GM18519 (cell line): Measurements from ENCODE around the gene CIAO2B.
"Not testable (repeated sequence)": the region's sequence is repeated elsewhere in the genome, so short reads cannot be mapped to it uniquely, and the experiment has no call there.

Source experiments
- ATAC-seq: cut with Tn5 transposase; IDR thresholded peaks from one replicate; pipeline ENCODE4 v1.9.1; 2021; ENCODE audit warnings: mild to moderate bottlenecking, moderate library complexity; ENCODE audit not compliant: unreplicated experiment, low FRiP score

Gene CIAO2B

DNA sequence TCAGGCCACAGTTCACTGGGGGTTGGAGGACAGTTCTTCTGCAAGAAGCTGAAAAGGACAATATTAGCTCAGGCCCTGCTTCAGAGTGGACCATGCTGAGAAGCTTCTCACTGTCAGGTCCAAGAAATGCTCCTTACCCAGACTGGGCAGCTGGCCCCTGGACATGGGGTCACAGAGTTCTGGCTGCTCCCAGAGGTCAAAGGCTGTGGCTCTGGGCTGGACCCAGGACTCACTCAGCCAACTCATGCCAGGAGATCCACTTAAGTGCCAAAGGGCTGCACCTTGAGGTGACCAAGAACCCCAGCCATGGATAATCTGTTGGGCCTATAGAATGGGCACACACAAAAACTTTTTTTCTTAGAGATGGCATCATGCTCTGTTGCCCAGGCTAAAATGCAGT, 5.2 kb upstream of the CIAO2B start:
- ATAC-seq = no peak

DNA sequence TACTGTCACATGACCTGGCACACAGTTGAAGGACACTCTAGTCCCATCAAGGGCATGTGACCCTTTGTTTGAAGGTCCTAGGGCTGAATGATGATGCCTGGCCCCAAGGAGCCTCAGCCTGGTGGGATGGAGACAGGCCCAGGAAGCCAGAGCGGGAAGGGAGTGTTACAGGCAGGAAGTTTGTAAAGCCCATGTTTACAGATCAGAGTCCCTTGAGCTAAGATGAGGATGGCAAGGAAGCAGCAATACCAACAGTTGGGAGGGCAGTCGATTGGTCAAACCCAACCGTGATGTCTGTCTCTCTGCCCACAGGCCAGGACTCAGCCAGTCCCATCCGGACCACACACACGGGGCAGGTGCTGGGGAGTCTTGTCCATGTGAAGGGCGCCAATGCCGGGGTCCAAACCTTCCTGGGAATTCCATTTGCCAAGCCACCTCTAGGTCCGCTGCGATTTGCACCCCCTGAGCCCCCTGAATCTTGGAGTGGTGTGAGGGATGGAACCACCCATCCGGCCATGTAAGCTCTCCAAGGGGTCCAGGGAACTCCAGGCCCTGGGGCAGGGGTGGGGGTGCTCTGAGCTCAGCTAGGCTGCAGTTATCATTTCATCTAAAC, 3.6 kb upstream of the CIAO2B start:
- no peak for ATAC-seq

DNA sequence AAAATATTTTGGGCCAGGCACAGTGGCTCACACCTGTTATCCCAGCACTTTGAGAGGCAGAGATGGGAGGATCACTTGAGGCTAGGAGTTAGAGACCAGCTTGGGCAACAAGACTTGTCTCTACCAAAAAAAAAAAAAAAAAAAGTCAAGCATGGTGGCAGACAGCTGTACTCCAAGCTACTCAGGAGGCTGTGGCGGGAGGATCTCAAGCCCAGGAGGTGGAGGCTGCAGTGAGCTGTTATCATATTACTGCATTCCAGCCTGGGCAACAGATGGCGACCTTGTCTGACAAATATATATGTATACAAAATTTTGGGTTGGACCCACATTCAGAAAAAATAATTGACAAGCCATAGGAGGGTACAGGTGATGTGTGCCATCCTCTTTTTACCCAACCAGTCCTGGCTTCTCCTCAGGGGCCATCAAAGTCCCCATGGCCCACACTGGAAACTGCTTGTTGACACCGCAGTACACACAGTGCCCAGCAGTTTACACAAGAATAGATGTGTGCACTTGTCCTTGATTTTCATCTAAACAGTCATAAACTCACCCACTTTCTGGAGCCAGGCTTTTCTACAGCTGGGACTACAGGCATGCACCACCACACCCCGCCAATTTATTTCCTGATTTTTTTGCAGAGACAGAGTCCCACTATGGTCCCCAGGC, 2.8 kb upstream of the CIAO2B start:
- ATAC-seq = no peak

DNA sequence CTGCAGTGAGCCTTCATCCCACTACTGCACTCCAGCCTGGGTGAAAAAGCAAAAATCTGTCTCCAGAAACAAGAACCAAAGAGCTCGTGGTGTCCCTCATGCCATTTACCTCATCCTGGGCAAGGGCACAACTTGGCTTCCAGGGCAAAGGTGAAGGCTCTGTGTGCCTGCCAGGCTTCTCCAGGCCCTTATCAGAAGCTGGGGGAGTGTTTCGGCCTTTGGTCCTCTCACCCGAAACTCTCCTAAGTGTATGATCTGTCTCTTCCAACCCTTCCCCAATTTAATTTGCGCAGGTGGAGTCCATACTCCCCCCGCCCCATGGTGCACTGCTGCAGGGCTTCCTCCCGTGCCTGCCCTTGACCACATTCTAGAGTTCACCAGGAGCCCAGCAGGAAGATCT, 2.3 kb upstream of the CIAO2B start:
- ATAC-seq = no peak

DNA sequence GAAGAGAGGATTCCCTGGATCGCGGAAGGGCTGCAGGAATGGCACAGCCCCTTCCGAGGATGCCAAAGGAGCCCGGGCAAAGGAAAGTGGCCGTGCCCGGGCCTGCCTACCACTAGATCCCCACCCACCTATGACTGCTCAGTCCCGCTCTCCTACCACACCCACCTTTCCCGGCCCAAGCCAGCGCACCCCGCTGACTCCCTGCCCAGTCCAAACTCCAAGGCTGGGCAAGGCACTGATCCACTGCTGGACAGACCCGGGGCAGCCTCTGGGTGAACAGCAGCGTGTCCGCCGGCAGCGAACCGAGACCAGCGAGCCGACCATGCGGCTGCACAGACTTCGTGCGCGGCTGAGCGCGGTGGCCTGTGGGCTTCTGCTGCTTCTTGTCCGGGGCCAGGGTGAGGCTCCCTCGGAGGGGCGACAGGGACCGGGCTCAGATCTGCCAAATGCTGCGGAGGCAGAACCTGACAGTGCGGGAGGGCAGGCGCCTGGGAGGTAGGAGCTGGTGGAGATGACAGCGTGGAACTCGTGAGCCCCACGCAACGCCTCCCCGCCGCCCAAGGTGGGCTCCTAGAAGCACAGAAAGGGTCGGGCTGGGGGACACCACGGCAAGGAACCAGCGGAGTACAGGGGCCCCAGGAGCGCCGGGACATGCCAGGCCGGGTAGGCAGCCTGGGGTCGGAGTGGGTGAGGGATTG, 1.3 kb upstream of the CIAO2B start, which contains the start of gene CES2:
Gene CES2, plus strand, starts transcription at position 203 of the 698 bp plus-strand sequence. Its CDS starts 120 bp downstream, at position 323.
- ATAC-seq = no peak

DNA sequence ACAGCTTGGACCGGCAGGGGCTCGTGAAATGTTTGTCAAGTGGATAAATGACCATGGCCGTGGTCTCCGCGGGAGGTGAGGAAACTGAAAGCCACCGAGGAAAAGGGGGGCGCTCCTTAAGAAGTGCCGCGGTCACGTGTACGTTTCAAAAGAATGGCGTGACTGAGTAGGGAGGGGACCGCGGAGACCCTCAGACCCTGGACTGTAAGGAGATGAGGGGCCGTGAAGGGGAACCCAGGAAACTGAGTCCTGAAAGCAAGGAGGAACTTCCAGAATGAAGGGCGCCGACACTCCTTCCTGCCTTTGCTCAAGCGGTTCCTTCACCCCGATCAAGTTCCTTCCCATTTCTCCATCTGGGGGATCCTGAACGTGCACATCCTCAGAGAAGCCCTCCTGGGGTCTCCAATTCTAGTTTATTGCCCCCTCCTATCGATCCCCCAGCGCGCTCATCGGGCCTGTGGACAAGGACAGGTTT, 674 bp upstream of the CIAO2B start:
- not testable (repeated sequence) for ATAC-seq

DNA sequence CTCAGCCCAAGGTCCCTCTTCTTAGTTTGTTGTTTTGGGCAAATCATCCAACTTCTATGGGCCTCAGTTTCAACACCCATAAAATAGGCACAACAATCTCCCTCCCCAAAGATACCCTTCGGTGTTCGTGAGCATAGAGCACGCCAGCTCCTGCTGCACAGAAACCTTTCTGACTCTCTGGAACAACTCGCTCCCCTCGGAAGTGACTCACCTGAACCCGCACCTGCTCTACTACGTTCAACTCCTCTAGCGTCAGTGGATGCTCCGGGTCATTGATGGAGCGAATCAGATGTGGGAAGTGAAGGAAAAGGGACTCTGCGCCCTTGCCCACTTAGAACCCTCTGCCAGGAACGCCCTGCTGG, 445 bp downstream of the CIAO2B start:
- ATAC-seq = no peak

DNA sequence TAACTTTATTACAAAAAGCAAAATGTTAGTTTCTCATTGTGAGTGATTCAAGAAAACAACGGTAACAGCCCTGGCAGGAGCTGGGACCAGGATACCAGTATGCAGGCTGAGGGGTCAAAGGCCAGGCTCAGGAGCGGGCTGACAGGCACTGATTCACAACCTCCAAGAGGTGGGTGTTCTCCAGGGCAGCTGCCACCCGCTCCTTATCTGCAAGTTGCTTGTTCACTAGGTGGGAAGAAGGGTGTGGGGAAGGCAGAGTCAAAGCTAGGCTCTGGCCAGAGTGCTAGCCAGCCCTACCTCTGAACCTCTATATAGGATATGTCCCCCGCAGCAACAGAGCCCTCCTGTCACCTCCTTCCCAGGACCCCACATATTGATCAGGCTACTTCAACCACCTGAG, 2.1 kb downstream of the CIAO2B start:
- no peak for ATAC-seq

DNA sequence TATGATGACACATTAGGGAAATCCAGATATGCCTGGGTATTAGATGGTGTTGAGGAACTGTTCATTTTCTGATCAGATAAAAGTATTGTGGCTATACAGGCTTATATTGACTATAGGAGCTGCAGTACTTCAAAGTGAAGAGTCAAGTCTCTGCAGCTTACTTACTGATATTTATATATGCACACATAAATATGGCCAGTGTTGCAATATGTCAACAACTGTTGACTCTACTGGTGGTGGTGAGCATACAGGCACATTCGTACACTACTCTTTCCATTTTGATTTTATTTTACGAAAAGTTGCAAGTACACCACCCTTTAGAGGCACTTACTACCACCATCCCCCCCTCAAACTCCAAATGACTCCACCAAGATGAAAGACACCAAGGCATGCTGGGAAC, 2.5 kb downstream of the CIAO2B start:
- no peak for ATAC-seq

DNA sequence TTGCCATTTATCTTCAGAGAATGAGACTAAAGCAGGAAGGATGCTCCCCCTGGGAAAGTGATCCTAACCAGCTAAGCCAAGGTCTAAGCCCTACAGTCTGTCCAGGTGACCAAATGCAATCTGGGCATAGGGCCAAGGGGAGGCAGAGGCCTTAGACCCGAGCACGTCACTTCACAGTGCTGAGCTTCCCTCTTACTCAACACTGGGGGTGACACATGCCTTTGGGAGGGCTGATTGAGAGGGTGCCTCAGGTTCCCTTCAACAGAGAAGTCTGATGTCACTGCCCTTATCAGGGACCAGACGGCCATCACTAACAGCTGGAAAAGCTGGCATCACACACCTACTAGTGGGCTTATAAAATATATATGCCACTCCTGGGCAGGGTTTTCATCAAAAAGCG, 4.0 kb downstream of the CIAO2B start:
- no peak for ATAC-seq

DNA sequence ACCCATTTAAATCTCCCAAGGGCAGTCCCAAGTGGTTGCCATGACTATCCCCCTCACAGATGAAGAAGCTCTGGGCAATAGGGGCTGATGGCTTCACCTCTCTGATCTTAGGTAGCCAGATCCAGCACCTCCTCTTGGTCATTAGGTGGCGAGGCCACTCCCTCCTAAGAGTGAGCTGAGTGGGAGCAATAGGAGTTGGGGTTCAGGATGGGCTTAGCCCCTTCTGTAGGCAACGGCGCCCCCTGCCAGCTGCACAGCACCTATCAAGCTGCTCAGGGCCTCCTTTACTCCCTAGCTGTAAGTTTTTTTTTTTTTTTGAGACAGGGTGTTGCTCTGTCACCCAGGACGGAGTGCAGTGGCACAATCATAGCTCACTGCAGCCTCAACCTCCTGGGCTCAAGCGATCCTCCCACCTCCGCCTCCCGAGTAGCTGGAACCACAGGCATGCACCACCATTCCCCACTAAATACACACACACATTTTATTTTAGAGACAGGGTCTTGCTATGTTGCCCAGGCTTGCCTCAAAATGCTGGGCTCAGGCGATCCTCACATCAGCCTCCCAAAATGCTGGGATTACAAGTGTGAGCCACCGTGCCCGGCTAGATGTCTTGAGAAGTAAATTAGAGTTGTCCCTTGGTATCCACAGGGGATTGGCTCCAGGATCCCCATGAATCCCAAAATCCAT, 5.4 kb downstream of the CIAO2B start:
- ATAC-seq = no peak

DNA sequence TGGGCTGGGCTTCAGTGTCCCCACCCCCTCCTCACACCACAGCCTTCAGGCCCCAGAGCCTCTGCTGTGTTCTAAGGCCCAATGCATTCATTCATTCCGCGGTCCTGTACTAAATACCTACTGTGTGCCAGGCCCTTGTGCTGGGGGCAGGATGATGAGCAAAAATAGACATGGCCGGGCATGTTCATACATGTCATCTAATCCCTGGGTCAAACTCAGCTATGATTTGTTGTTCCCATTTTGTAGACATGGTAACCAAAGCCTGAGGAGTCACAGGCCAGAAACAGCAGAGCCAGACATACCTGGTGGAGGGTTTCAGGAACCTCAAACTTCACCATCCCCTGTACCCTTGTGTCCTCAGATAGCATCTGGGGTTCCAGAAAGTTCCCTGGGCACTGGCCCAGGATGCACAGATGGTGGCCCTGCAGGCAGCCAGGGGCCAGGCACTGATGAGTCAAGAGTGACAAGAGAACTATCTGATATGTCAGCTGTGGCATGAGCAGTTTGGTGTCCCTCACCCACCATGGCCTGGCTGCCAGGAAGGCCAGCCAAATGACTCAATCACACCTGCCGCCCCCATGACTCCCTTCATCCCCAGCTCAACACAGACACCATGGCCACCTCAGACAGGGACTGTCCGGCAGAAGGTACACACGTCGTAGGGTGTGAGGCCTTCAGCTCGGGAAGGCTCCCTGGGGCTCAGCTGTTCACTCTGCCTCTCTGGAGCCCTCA, 6.1 kb downstream of the CIAO2B start:
- no peak for ATAC-seq

DNA sequence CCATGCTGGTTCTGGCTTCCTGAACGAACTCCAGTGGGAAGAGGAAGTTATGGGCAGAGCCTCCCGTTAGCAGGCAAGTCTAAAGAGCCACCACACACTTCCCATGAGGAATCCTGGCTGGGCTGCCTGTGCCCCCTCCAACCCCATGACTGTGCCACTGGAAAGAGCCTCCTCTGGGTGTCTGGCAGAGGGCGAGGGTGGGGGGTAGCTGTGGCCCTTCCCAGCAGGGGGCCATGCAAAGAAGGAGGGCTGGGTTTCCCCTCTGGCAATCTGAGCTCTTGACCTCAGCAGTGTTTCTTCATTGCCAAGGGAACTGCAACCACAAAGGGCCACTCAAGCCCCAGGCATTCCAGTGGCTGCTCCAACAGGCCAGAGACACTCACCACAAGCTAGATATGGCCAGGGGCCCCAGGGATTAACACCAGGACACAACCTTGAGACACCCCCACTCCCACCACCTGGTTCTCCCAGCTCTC, 7.2 kb downstream of the CIAO2B start:
- ATAC-seq = no peak

DNA sequence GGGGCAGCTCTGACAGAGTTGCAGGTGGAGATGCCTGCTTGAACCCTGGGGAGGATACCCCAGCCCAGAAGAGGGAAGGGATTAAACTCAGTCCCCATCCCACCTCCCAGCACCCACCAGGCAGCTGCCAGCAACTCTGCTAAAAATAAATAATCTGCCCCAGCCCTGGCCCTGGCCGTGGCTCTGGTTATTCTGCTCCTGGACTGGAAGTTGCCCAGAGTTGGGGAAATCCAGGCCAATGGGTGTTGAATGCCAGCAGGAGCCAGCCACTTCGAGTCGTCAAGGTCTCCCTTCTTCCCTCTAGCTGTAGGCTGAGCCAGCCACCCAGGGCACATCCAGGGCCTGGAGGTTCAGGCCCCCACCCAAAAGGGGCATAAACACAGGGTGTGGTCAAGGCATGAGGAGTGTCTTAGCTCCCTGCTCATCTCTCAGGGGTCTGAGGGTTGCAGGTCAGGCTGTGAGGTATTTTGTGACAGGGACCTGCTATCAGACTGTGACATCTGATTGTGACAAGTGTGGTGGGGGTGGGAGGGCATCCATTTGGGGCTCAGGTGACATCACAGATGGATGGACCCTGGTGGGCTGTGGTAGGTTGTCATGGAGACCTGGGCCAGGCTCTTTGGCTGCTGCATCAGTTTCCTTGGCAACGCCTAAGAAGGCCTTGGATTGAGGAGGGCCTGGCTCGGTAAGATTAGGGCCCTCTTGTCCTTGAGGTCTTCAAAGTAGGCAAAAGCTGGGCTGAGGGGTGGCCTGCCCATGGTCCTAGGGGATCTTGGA, 7.8 kb downstream of the CIAO2B start:
- no peak for ATAC-seq

DNA sequence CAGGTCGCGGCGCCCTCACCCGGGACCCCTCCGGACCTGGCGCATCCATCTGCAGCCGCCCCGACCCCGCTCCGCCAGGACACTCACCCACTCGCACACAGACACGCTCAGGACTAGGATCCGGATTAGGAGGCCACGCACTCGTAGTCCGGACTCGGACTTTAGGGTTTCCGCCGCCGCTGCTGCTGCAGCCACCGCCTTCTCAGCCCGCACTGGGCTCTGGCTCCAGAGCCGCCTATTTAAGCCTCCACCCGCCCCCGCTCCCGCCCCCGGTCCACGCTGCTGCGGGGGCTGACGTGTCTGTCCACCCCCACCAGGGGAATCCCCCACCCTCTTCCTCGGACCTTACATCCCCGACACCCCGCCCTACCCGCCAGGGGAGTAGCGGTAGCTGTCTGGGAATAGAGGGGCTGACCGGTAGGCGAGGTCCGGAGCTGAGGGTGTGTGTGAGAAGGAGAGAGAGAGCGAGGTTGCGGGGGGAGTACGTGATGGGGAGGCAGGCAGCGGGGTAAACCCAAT, 8.8 kb downstream of the CIAO2B start, which contains the start of gene RRAD:
Gene RRAD, minus strand, starts transcription at position 214 of the 519 bp plus-strand sequence. CDS start 356 bp downstream, outside the sequence.
- no peak for ATAC-seq

DNA sequence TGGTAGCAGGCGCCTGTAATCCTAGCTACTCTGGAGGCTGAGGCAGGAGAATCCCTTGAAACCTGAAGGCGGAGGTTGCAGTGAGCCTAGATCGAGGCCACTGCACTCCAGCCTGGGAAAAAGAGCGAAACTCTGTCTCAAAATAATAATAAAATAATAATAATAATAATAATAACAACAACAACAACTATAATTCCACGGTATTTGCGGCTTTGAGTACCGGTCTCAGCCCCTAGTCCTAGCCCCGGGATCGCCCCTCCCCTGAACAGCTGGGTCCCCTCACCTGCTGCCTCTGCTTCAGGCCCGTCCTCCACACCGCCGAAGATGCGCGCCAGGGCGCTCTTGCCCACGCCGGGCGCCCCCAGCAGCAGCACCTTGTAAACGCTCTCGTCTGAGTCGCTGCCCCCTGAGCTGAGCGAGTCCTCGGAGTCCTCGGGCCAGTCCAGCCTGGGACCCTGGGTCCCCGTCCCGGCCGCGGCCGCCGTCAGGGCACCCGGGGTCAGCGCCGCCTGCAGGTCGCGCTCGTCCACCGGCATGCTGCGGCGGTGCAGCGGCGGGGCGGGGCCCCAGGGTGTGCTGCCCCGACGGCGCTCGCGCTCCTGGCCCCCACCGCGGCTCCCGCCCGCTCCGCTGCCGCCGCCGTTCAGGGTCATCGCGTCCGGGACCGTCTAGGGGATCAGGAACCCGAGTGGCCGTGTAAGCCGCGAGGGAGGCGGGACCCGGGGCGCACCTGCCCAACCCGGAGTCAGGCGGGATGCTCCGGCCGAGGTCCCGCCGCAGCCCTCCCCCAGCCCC, 9.5 kb downstream of the CIAO2B start:
- no peak for ATAC-seq

DNA sequence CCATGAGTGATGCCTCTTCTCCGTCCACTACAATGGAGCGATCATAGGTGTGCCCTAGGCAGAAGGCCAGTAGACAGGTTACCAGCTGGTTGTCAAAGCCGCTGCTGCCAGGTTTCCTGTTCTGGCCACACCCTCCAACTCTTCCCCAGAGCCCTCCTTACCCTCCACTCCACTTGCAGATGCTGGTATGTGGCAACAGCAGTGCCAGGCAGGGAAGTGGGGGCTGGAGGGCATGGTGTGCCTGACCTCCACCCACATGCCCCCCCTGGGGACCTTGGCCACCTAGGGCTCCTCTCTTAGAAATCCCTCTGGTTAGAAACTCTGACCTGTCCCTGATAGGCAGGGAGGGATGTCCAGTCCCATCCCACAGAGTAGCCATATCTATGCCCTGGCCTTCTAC, 10.3 kb downstream of the CIAO2B start:
- no peak for ATAC-seq

DNA sequence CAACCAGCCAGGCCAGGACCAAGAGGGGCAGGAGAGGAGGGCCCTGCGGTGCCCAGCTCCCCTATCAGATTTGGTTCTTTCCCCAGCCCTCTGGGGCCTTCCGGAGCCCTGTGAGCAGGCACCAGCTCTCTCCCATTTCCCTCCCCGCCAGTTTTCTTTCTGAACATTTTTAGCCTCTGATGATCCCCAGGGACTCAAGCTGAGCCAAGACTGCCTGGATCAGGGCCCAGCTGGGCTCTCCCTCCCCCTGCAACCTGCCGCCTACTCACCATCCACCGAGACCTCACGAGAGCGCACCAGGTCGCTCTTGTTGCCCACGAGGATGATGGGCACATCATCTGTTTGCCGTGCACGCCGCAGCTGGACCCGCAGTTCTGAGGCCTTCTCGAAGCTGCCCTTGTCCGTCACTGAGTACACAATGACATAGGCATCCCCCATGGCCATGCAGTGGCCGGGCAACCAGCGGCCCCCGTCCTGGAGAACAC, 10.9 kb downstream of the CIAO2B start:
- ATAC-seq = no peak
